HCT116 (cell line): Measurements from ENCODE around the gene AKAP8. TPM values are rescaled to one million over a fixed set of nuclear protein-coding genes. Genes with fewer than 3 reads are reported as not detected.
"Not testable (repeated sequence)": the region's sequence is repeated elsewhere in the genome, so short reads cannot be mapped to it uniquely, and the experiment has no call there.

Experiments
- ATAC-seq: fragments of 200-7000 bp; cut with Tn5 transposase; 2 replicates; pipeline ENCODE4 v1.9.1; 2020; ENCODE audit warnings: mild to moderate bottlenecking, moderate library complexity
- BruUV-seq: library from RNA; stranded (reverse); fragments of 400-500 nt; replicated peaks from 2 replicates; lab custom pipeline; 2021; lab: Mats Ljungman, UMichigan
- CTCF ChIA-PET: fragments of 300-600 bp; sonication (Branson Sonifier 250); formaldehyde crosslinking; loops from one replicate; lab custom pipeline; 2021; ENCODE audit warnings: antibody characterized with exemption; lab: Charles Lee
- POLR2A ChIA-PET: fragments of 300-600, 350-600 bp; sonication (Branson Sonifier 250); formaldehyde crosslinking; loops from one replicate; lab custom pipeline; 2021; ENCODE audit warnings: antibody characterized with exemption; lab: Charles Lee
- RAD21 ChIA-PET, 2 experiments: fragments of 300-600 bp; sonication (Branson Sonifier 250); formaldehyde crosslinking; loops; one replicate each; lab custom pipeline; 2023; ENCODE audit warnings: low total read pairs in 2 of 2; ENCODE audit not compliant: uncharacterized antibody in 2 of 2, unreplicated experiment in 2 of 2, low non-redundant PET in 1 of 2; lab: Charles Lee
- DNase-seq: peaks from one replicate; pipeline ENCODE4 v3.0.0-alpha.2; 2010; ENCODE audit warnings: low read depth, low spot score
- H2AFZ ChIP-seq: fragments of 200-600 bp; shearing (Covaris generic), sonication (generic); 2 replicates; pipeline ENCODE4 v1.6.1; 2017; ENCODE audit warnings: low read depth, mixed run types, mixed read lengths, antibody characterized with exemption, low read length; ENCODE audit not compliant: poor library complexity, severe bottlenecking
- H3K27ac ChIP-seq: 2 replicates; pipeline ENCODE4 v1.5.1; 2012; ENCODE audit warnings: low read depth, low read length
- H3K27me3 ChIP-seq: fragments of 200-600 bp; sonication (generic); 2 replicates; pipeline ENCODE4 v1.6.1; 2016; ENCODE audit warnings: mixed run types, low read length, mixed read lengths; ENCODE audit not compliant: insufficient read depth
- H3K36me3 ChIP-seq, 2 experiments: fragments of 200-500 bp in 1 of 2; fragments of 200-600 bp in 1 of 2; sonication (Bioruptor generic) in 1 of 2; sonication (generic) in 1 of 2; 2 replicates each; pipeline versions ENCODE4 v1.5.1 to v1.6.1; 2014 to 2016; ENCODE audit warnings: low read length in 2 of 2, inconsistent platforms in 1 of 2, mixed read lengths in 1 of 2, mixed run types in 1 of 2; ENCODE audit not compliant: insufficient read depth in 2 of 2, control insufficient read depth in 1 of 2
- H3K4me1 ChIP-seq, 2 experiments: fragments of 200-600 bp in 1 of 2; sonication (generic) in 1 of 2; 2 replicates each; pipeline versions ENCODE4 v1.5.1 to v1.6.1; 2012 to 2017; ENCODE audit warnings: low read length in 2 of 2, inconsistent platforms in 1 of 2, mild to moderate bottlenecking in 1 of 2, mixed read lengths in 1 of 2, mixed run types in 1 of 2, moderate library complexity in 1 of 2; ENCODE audit not compliant: insufficient read depth in 2 of 2, control insufficient read depth in 1 of 2
- H3K4me2 ChIP-seq: fragments of 200-600 bp; sonication (generic); 2 replicates; pipeline ENCODE4 v1.6.1; 2017; ENCODE audit warnings: mixed run types, low read length, mixed read lengths
- H3K4me3 ChIP-seq, 2 experiments: fragments of 200-600 bp in 1 of 2; sonication (generic) in 1 of 2; replicated peaks in 1 of 2; 2 replicates each; pipeline ENCODE4 v1.5.1; 2011 to 2016; ENCODE audit warnings: low read length in 2 of 2, control low read depth in 1 of 2, low read depth in 1 of 2, mild to moderate bottlenecking in 1 of 2, mixed read lengths in 1 of 2, mixed run types in 1 of 2
- H3K79me2 ChIP-seq: fragments of 200-600 bp; sonication (generic); 2 replicates; pipeline ENCODE4 v1.6.1; 2017; ENCODE audit warnings: mild to moderate bottlenecking, mixed run types, low read length, moderate library complexity, mixed read lengths; ENCODE audit not compliant: insufficient read depth
- H3K9ac ChIP-seq: fragments of 200-600 bp; sonication (generic); 2 replicates; pipeline ENCODE4 v1.6.1; 2016; ENCODE audit warnings: low read length, mixed read lengths
- H3K9me2 ChIP-seq: fragments of 200-600 bp; sonication (generic), shearing (Covaris generic); 2 replicates; pipeline ENCODE4 v1.6.1; 2017; ENCODE audit warnings: mixed run types, mild to moderate bottlenecking, moderate library complexity; ENCODE audit not compliant: insufficient read depth
- H3K9me3 ChIP-seq, 2 experiments: fragments of 200-500 bp in 1 of 2; fragments of 200-600 bp in 1 of 2; sonication (Bioruptor generic) in 1 of 2; sonication (generic) in 1 of 2; 2 replicates each; pipeline ENCODE4 v1.6.1; 2014 to 2017; ENCODE audit warnings: low read length in 2 of 2, mixed read lengths in 2 of 2, inconsistent platforms in 1 of 2, low read depth in 1 of 2, mild to moderate bottlenecking in 1 of 2, mixed run types in 1 of 2, moderate library complexity in 1 of 2; ENCODE audit not compliant: control insufficient read depth in 1 of 2, insufficient read depth in 1 of 2
- H4K20me1 ChIP-seq: fragments of 200-600 bp; sonication (generic), shearing (Covaris generic); 2 replicates; pipeline ENCODE4 v1.6.1; 2017; ENCODE audit warnings: mixed run types, mild to moderate bottlenecking, moderate library complexity; ENCODE audit not compliant: insufficient read depth
- CEBPB ChIP-seq: IDR thresholded peaks from 2 replicates; pipeline ENCODE4 v1.6.1; 2012; ENCODE audit warnings: low read depth
- EZH2phosphoT487 ChIP-seq: fragments of 200-600 bp; IDR thresholded peaks from 2 replicates; pipeline ENCODE4 v1.6.1; 2018; ENCODE audit warnings: antibody characterized with exemption, borderline replicate concordance
- FOSL1 ChIP-seq: IDR thresholded peaks from 2 replicates; pipeline ENCODE4 v1.6.1; 2012; ENCODE audit warnings: low read depth
- POLR2A ChIP-seq: IDR thresholded peaks from 2 replicates; pipeline ENCODE4 v1.7.0; 2011; ENCODE audit warnings: borderline replicate concordance; ENCODE audit not compliant: insufficient read depth, insufficient read length; ENCODE audit errors: extremely low read depth
- RAD21 ChIP-seq: IDR thresholded peaks from 2 replicates; pipeline ENCODE4 v1.6.1; 2012; ENCODE audit warnings: low read depth, mild to moderate bottlenecking
- SP1 ChIP-seq: IDR thresholded peaks from 2 replicates; pipeline ENCODE4 v1.6.1; 2012; ENCODE audit warnings: low read depth
- TCF7L2 ChIP-seq: IDR thresholded peaks from 2 replicates; pipeline ENCODE4 v1.7.0; 2011; ENCODE audit warnings: borderline replicate concordance, inconsistent platforms; ENCODE audit not compliant: insufficient read depth, insufficient read length; ENCODE audit errors: extremely low read depth
- YY1 ChIP-seq: IDR thresholded peaks from 2 replicates; pipeline ENCODE4 v1.6.1; 2011; ENCODE audit warnings: low read length, low read depth, moderate library complexity, mild to moderate bottlenecking; ENCODE audit not compliant: insufficient replicate concordance; ENCODE audit errors: extremely low read depth
- ZBTB33 ChIP-seq: IDR thresholded peaks from 2 replicates; pipeline ENCODE4 v1.6.1; 2011; ENCODE audit warnings: mild to moderate bottlenecking, low read length, moderate library complexity; ENCODE audit not compliant: insufficient replicate concordance; ENCODE audit errors: extremely low read depth
- ZNF274 ChIP-seq: fragments of 200-500 bp; sonication (Bioruptor generic); IDR thresholded peaks from 2 replicates; pipeline ENCODE4 v1.6.1; 2014; ENCODE audit warnings: mild to moderate bottlenecking, low read depth, low read length, inconsistent platforms
- intact Hi-C: fragments of 100-400 bp; cut with micrococcal nuclease; formaldehyde crosslinking; loops from 2 replicates; pipeline ENCODE4 v1.10.0; 2022
- total RNA-seq: library from RNA; stranded (reverse); gene quantifications from one replicate; pipeline ENCODE4 v1.2.1, GENCODE V29; 2021; ENCODE audit not compliant: unreplicated experiment
- TF ChIP-seq, protein P1 (sequence below): IDR thresholded peaks from 2 replicates; pipeline ENCODE4 v1.6.1; 2012

Gene AKAP8
- total RNA-seq, 1 experiment from 2014 or later: 50.6 TPM

DNA sequence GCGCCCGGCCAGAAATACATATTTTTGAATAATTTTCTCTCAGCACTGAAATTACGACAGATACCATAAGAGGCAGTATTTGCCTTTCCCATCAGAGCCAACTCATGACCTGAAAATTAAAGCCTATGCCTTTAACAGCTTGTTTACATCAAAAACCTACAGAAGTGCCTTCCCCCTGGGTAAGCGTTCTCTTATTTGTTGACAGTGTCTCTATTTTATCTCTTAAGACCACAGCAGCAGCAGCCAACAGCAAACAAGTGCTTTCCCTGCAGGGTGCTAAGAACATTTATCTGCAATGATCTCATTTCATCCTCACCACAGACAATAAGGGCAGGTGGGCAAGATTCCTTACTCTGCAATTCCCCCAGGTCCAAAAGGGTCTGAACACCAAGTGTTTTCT lies 33.2 kb upstream of the AKAP8 start:
- no peaks in the 10 kb centered on the region for H3K9me3 ChIP-seq
- ChIA-PET CTCF (interaction anchor here (1.1 kb wide), 1 partner anchor 143 kb away, joined by 3 read pairs; no protein-coding TSS in a partner anchor), RAD21 (no interaction called here), POLR2A (no interaction called here)
- peaks cover 99% of the 10 kb centered on the region for H3K79me2 ChIP-seq
- H3K4me1 ChIP-seq: peaks cover 9 to 11% of the 10 kb centered on the region in 2 experiments; a peak in 3 of 4 replicates
- no TSS peak for BruUV-seq
- TF ChIP-seq CEBPB (no peak), RAD21 (no peak), ZNF274 (no peak), ZBTB33 (no peak), FOSL1 (no peak), EZH2phosphoT487 (no peak), YY1 (no peak), SP1 (no peak), TCF7L2 (no peak), POLR2A (no peak)
- TF ChIP-seq, protein P1, sequence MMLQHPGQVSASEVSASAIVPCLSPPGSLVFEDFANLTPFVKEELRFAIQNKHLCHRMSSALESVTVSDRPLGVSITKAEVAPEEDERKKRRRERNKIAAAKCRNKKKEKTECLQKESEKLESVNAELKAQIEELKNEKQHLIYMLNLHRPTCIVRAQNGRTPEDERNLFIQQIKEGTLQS: no peak
- DNase-seq (no peak), ATAC-seq (no peak)
- no peak overlapping the region for H3K4me3 ChIP-seq
- H3K4me2 ChIP-seq: no peak overlapping the region
- H3K9ac ChIP-seq: no peak overlapping the region
- H3K27ac ChIP-seq: no peak overlapping the region
- no peak overlapping the region for H2AFZ ChIP-seq
- H3K27me3 ChIP-seq: no peaks in the 10 kb centered on the region
- peaks cover 8% of the 10 kb centered on the region; the same call in 1 of the 2 replicates for H4K20me1 ChIP-seq
- H3K9me2 ChIP-seq: no peaks in the 10 kb centered on the region
- intact Hi-C loops: no loop called here
- peaks cover 20 to 24% of the 10 kb centered on the region in 2 experiments; a peak in 3 of 4 replicates for H3K36me3 ChIP-seq

DNA sequence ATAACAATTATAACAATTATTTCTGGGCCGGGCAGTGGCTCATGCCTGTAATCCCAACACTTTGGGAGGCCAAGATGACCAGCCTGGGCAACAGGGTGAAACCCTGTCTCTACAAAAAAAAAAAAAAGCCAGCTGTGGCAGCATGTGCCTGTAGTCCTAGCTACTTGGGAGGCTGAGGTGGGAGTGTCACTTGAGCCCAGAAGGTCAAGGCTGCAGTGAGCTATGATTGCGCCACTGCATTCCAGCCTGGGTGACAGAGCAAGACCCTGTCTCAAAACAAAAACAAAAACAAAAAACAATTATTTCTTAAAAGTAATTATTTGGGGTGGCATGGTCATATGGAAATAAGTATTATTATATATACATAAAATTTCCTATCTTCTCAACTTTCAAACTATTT lies 31.8 kb upstream of the AKAP8 start:
- RAD21 ChIA-PET: interaction anchor here in 1 of 2 experiments (0.7 kb wide), 1 partner anchor 310 kb away, joined by 3 read pairs; no protein-coding TSS in a partner anchor
- H3K9me2 ChIP-seq, DNase-seq, CTCF ChIA-PET, intact Hi-C loops, H2AFZ ChIP-seq, ATAC-seq, H3K4me2 ChIP-seq, H3K27ac ChIP-seq, H3K9me3 ChIP-seq, H3K9ac ChIP-seq, H3K4me1 ChIP-seq, BruUV-seq, H3K27me3 ChIP-seq, H3K4me3 ChIP-seq: not testable (repeated sequence)
- POLR2A ChIA-PET: interaction anchor here (1.0 kb wide), 1 partner anchor 31 kb away, joined by 6 read pairs; the partner anchor contains the start of gene AKAP8
- Histone ChIP-seq H4K20me1 (peaks cover 14% of the 10 kb centered on the region; the same call in 1 of the 2 replicates), H3K36me3 (peaks cover 23% of the 10 kb centered on the region in 2 experiments; a peak in 3 of 4 replicates), H3K79me2 (peaks cover 99% of the 10 kb centered on the region)
